Left lobe of liver (tissue), 2 donors: ENCODE measurements around the gene KCNN2. TPM values are rescaled to one million over a fixed set of nuclear protein-coding genes. Genes with fewer than 3 reads are reported as not detected.
"Not testable (repeated sequence)": the region's sequence is repeated elsewhere in the genome, so short reads cannot be mapped to it uniquely, and the experiment has no call there.

Experiments
- ATAC-seq: fragments of 200-7000 bp; cut with Tn5 transposase; one replicate; pipeline ENCODE4 v1.9.1; 2020; ENCODE audit warnings: mild to moderate bottlenecking, moderate library complexity
- DNase-seq: peaks from one replicate; pipeline ENCODE4 v3.0.0-alpha.2; 2020; ENCODE audit warnings: low spot score
- total RNA-seq: library from RNA; stranded (reverse); gene quantifications from one replicate; pipeline ENCODE4 v1.2.1, GENCODE V29; 2021
- donor health status: DM: no; HTN: no; CAD: no; lungs with moderate emphysema.
- donor health status: DM: no; HTN: yes; CAD: no.

Gene KCNN2
- total RNA-seq, 1 donor from 2014 or later, result 16.2 TPM

DNA sequence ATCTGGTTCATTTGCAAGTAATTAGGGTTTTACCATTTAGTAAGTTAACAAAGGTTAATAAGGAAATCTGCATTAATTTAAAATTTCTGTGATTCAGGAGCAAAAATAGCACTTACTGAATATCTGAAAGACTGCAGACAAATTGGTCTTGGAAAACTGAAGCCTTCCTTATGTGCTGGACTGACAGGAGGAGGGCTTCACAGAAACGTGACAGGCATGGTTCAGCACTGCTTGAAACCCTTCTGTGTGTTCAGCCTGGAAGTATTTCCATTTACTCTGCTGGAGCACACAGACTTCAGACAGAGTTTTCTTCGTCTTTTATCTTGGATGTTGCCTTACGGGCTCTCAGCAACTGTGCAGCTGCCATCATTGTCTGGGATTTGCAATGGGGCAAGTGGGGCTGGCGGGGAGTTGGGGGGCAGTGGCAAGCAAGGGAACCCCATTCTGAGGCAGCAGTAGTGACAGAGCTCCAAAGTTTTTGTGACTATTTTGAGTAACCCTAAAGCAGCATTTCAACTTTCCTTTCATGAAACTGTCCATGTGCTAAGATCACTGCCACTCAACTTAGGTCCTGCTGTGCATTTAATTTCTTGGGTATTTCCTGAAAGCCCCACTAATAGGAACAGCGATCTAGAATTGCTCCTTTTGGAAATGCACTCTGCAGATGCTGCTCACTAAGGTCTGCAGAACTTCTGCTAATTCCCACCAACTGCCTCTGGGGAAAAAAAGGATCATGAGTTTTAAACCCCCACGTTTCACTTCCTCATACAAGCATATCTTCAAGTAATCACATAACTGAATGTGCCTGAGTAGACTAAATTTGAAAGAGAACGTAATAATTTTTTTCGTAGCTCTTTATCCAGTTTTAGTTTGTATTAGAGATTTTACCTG lies 56.6 kb downstream of the KCNN2 start:
- ATAC-seq (no peak), DNase-seq (no peak)

DNA sequence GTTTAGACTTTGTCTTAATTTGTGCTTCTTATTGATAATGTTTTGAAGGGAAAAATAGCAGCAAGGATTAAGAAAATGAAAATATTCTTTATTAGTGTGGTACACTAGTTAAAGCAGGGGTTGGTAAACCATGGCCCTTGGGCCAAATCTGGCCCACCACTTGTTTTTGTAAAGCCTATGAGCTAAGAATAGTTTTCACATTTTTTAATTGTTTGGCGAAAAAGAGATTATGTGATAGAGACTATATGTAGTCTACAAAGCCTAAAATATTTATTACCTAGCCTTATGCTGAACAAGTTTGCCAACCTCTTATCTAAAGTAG lies 57.2 kb downstream of the KCNN2 start:
- ATAC-seq (no peak), DNase-seq (no peak)

DNA sequence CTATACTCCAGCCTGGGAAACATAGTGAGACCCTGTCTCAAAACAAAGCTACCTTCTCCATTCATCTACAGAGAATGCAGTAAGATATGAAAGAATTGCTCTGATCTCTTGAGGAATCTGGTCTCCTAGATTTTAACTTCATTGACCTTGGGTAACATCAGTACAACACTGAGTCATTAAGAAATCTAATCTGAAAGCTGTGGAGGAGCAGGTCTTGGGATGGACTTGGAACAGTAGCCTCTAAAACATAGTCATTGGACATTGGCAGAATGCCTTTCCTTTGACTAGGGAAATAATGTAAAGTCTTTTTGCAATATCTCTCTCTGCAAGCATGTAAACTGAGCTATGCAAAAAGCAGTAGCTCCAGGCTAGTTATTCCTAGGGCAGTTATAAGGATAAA lies 58.1 kb downstream of the KCNN2 start:
- peak; percentile 44 for ATAC-seq
- DNase-seq, result no peak

DNA sequence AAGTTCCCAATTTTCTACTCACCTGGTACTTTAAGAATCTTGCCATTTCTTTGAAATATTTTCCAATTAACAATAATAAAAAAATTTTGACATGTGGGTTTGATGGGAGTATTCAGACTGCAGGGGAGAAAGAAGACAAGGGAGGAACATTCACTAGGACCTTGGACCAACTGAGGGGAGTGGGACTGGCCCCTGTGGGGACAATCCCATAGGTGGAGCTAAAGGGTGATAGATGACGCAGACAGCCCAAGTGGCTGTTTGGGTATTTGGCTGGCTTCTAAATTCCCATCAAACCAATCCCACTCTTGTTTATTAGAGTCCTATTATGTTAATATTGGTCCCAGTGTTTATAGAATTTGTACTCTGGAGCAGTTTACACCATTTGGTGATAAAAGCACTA lies 65.3 kb downstream of the KCNN2 start:
- DNase-seq (no peak), ATAC-seq (no peak)

DNA sequence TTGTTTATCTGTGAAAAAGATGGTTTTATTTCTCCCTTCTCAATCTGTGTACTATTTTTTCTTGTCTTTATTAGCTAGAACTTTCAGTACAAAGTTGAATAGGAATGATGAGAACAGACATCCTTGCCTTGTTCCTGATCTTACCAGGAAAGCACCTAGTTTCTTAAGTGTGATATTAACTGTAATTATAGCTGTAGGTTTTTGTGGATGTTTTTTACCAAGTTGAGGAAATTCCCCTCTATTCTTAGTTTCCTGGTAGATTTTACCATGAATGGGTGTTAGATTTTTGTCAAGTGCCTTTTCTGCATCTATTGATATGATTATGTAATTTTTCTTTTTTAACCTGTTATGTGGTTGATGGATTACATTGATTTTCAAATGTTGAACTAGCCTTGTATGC lies 68.7 kb downstream of the KCNN2 start:
- no peak for DNase-seq
- ATAC-seq, result no peak

DNA sequence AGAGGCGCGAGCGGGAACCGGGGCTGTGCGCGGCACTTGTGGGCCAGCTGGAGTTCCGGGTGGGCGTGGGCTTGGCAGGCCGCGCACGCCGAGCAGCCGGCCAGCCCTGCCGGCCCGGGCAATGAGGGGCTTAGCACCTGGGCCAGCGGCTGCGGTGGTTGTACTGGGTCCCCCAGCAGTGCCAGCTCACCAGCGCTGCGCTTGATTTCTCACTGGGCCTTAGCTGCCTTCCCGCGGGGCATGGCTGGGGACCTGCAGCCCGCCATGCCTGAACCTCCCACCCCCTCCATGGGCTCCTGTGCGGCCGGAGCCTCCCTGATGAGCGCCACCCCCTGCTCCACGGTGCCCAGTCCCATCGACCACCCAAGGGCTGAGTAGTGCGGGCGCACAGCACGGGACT lies 70.8 kb downstream of the KCNN2 start:
- ATAC-seq, DNase-seq: not testable (repeated sequence)

DNA sequence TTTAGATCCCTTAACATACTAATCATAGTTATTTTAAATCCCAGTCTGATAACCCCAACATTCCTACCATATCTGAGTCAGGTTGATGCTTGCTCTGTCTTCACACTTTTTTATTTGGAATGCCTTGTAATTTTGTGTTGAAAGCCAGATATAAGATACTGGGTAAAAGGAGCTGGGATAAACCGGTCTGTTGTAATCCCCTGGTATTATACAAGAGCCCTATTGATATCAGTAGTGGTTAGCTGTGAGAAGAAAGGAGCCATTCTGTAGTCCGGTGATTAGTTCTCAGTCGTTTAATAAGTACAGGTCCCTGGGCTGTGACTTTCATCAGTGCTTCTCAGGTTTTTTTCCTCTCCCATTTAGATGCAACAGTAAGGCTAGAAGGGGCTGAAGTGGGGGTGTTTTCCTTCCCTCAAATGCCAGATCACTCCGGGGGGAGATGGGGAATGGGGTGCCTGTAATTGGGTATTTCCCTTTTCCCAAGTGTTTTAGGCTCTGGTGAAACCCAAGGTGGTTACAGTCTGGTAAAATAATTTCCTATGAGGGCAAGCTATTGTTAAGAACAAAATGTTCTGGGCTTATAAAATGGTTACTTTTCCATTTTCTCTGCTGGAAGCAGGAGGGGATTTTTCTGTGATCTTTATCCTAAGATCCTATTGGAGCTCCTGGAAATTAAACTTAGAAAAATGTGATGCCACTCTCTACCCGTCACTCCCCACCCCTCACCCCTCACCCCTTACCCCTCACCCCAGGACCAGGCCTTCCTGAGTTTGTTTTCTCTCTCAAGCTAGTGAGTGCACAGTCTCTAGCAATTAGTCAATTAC lies 72.7 kb downstream of the KCNN2 start:
- DNase-seq (no peak), ATAC-seq (peak; percentile 23)

DNA sequence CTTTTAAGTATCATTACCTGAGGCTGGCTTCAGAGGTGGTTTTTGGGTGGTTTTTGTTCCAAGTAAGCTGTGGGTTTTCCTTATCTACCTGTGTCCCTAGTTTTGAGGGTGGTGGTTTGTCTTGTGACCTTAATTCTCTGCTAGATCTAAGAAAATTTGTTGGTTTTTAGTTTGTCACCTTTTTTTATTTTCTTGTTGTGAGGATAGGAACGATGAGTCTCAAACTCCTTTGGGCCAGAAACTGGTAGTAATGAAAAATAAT lies 73.3 kb downstream of the KCNN2 start:
- ATAC-seq, result no peak
- no peak for DNase-seq

DNA sequence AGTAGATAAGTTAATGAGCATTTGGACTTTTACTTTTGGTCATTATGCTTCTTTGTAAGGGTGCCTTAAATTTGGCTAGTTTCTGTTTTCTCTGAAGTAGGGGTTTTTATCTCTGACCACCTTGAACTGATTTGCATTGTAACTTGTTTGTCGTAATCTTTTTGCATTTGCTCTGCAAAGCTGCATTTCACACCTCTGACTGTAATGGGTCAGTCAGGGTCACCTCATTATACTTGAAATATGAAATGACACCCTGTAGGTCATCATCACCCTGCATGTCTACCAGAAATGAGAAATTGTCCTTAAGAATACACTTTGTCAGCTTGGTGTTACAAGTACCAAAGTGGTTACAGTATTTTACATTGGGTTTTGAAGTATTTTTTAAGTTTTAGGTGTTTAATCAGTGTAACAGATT lies 74.0 kb downstream of the KCNN2 start:
- ATAC-seq (no peak), DNase-seq (no peak)

DNA sequence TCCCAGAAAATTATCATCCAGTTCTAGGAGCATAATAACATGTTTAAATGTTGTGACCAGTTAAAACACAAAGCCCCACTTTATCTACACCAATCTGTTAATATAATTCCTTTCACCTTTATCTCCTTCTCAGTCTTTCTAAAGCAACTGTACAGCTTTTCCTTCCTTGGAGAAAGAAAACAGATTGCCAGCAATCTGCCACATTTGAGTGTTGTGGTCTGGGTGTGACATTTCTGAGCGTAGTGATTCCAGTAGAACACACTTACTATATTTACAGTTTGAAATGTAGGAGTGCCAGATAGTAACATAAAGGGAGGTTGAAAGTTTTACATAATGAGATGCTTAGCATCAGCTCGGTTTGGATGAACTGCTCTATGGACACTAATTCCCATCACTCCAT lies 76.1 kb downstream of the KCNN2 start:
- ATAC-seq (no peak), DNase-seq (no peak)

DNA sequence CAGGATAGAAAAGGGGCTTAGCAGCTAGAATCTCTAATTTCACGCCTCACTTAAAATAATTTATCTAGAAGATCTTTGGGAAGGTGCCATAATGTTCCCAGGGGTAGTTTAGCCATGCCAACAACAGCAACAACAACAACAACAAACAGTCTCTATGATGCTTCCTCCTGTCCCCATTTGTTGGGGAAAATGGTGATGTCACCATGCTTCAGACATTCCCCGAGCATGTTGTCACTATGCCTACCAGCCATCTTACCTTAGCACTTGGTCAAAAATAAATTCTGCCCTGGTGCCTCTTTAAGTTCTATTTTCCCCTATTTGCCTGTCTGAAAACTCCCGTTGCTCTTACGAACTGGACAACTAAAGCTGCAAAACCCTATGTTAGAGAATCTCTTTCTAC lies 76.6 kb downstream of the KCNN2 start:
- ATAC-seq (no peak), DNase-seq (no peak)

DNA sequence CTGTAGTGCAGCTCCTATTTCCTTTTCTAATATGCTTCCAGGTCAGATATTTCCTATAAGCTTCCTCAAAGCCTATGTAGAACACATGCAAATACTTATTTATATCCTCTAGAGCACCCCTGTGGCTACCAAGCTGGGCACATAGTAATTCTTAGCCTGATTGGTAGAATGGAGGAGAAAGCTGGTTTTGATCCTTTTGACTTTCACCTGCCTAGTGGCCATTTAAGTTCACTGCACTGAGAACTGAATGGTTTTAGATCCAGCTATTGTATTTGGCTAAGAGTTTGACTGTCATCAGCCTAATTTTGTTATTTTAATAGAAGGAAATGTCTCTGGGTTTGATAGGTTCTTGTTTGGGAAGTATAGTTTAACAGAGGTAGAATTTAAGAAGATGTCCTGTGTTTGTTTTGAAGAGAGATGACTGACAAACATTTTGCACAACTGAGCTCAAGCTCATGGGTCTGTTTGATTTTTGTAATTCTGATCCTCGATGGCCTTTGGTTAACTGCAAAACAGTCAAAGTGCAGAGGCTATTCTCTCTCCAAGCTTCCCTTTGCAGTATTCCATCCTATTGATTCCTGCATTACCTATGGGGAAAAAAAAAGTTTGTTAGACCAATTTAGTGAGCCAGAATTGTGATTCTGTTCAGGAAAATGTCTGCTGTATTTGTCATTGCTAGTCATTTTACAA lies 85.4 kb downstream of the KCNN2 start:
- DNase-seq, result no peak
- peak; percentile 75 for ATAC-seq

DNA sequence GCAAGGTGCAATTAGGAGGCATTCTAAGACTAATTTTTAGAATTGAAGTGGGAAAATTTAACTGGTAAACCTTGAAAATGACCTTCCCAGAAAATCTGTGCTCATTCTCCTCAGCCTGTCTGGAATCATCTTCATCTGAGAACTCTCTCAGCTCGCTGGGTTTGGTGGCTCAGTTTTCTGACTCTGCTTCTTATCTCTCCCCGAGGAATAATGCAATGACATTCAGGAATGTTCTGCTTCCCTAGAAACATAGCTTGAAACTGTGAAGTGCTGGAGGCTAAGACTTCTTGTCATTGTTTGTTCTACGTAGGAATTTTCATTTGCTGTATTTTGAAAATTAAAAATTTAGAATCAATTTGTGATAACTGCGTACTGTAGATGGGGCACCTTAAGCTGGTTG lies 86.6 kb downstream of the KCNN2 start:
- ATAC-seq (no peak), DNase-seq (no peak)

DNA sequence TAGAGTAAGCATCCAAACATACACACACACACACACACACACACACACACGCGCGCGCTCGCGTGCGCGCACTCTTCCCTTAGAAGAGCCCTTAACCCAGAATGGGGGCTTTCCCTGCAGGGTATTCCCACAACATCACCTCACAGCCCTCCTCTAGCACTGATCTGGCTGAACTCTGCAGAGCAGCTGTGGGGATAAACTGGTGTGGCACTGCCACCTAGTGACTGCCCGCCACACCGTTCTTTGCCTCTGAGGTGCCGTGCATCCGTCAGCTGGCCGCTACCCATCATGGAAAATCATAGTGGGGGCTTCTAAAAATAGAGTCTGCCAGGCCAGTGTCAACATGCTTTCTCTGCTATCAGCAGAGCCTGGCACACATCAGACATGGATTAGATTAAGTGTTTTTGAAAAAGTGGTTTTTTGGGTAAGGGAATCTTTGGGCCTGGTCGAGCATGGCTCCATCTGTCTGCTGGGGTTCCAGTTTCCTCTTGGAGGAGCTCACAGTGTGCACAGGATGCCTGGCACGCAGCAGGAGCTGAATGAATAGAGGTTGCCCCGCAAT lies 88.1 kb downstream of the KCNN2 start:
- peak; percentile 94 for ATAC-seq
- DNase-seq, result peak; percentile 71

DNA sequence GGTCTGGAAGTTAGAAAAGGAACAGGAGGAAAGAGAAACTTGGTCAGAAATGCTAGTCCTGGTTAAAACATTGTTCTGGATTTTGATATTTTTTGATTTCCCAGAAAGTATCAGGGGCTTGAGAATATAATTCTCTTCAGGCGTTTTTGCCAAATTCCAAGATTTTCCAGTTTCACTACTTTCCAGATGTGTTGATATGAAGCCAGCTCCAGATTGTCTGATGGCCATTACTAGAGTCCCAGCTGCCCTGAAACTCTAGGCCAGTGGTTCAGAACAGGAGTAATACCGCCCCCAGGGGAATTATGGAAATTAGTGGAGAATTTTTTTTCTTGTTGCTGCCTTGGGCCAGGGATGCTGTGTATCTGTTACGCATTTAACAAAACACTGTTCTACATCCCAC lies 88.6 kb downstream of the KCNN2 start:
- DNase-seq, result no peak
- ATAC-seq, result no peak

DNA sequence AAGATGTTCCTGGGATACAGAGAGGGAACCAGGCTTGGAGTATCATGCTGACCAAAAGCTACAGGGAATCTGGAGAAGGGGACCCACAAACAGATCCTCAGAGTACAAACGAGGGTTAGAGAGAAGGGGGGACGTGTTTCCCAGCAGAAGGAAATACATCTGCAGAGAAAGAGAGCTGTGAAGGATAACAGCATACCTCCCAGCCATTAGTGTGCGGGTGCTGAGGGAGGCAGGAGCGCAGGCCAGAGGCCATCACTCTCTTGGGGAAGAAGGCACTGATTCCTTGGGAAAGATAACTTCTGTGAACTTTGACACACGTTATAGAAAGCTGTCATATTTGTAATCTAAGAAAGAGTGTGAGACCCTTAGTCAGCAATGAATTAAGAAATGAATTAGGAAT lies 96.9 kb downstream of the KCNN2 start:
- no peak for DNase-seq

DNA sequence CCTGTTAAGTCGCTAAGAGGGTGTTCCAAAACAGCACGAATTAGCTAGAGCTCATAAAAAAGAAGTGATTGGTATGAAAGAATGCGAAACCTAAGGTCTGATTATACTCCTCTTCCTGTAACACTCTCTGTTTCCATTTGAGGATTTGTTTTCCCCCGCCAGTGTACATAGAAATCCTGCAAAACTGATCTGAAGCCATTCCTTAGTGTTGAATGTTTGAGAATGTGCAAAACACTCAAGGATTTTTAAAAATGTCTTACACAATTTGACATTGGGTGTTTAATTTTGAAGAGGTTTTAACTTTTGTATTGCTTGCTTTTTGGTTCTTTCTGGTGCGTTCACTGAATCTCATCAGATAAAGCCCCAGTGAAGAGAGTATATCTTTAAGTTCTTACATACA lies 105.3 kb downstream of the KCNN2 start:
- DNase-seq (no peak), ATAC-seq (no peak)

More for the DNA sequence above, 96.9 kb downstream of the KCNN2 start:
- ATAC-seq, result no peak

DNA sequence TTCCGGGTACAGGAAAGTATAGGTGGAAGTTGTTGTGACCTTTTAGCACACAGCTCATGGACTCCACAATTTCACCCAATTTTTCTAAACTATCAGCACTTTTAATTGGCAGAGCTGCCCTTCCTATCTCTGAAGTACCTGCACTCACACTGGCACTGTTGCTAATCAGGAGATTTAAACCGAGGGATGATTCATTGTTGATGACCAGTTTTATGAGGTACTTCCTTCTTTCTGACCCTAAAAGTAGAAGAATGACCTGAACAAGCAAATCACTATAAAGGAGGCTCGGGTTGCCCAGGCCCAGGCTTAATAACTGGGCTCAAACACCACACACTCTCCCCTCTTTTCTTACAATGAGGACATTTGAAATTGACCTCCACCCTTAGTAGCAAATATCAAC lies 105.9 kb downstream of the KCNN2 start:
- DNase-seq (no peak), ATAC-seq (no peak)

DNA sequence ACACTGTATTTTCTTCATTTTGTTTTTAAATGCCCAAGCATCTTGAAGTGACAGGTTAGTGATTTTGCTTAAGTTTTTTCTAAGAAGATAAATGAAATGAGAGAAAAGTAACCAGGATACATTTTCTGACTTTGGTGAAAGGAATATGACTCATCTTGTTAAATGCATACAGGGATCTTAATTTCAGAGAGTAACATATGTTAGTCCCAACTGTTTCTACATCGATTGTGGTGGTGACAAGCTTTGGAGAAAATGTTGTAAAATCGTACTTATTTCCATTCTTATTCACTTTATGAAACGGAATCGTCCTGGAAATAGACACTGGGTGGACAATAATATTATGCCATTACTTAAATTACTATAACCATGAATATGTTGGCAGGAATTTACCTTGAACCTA lies 107.5 kb downstream of the KCNN2 start:
- ATAC-seq (no peak), DNase-seq (no peak)

DNA sequence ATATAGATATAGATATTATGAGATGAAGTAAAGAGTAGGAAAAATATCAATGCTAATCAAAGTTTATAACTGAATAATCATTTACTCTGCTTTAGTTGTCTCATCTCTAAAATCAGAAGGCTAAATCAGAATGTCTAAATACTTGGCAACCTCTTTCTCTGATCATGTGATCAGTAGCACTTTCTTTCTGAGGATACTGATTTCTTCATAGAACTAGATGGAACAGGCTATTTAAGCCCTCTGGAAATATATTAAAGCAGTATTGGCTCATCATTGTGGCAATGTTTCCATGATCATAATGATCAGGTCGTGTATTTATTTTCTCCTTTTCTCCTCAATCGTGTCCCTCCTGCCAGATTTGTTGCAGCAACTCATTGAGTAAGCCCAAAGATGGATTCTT lies 109.7 kb downstream of the KCNN2 start:
- DNase-seq, result no peak
- ATAC-seq, result peak; percentile 53

DNA sequence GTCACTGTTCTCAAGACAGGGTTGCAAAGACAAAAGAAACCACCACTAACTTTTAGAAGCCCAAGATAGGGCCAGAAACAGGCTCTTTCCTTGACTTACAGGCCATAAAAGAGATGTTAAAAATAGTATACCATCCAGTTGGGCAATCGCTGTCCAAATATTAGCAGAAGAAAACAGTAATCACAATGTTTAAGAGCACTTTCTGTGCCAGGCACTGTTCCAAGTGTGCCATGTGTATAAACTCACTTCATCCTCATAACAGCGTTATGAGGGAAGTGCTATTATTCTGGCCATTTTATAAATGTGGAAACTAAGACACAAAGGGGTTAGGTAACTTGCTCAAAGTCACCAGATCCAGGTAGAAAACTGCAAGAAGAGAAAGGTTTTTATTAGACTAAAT lies 111.7 kb downstream of the KCNN2 start:
- ATAC-seq (peak; percentile 60), DNase-seq (no peak)
